Measurements from ENCODE around the gene IFRD2. TPM values are rescaled to one million over a fixed set of nuclear protein-coding genes. Genes with fewer than 3 reads are reported as not detected.
A peak's percentile ranks its signal among the peaks of the same experiment; 100 is the strongest.

IFRD2 gene, protein sequence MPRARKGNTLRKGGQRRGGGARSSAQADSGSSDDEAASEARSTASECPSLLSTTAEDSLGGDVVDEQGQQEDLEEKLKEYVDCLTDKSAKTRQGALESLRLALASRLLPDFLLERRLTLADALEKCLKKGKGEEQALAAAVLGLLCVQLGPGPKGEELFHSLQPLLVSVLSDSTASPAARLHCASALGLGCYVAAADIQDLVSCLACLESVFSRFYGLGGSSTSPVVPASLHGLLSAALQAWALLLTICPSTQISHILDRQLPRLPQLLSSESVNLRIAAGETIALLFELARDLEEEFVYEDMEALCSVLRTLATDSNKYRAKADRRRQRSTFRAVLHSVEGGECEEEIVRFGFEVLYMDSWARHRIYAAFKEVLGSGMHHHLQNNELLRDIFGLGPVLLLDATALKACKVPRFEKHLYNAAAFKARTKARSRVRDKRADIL
- 49.3 and 50.4 TPM in 2 replicates for total RNA-seq (2014; rRNA removed; shearing (Covaris generic))

DNA sequence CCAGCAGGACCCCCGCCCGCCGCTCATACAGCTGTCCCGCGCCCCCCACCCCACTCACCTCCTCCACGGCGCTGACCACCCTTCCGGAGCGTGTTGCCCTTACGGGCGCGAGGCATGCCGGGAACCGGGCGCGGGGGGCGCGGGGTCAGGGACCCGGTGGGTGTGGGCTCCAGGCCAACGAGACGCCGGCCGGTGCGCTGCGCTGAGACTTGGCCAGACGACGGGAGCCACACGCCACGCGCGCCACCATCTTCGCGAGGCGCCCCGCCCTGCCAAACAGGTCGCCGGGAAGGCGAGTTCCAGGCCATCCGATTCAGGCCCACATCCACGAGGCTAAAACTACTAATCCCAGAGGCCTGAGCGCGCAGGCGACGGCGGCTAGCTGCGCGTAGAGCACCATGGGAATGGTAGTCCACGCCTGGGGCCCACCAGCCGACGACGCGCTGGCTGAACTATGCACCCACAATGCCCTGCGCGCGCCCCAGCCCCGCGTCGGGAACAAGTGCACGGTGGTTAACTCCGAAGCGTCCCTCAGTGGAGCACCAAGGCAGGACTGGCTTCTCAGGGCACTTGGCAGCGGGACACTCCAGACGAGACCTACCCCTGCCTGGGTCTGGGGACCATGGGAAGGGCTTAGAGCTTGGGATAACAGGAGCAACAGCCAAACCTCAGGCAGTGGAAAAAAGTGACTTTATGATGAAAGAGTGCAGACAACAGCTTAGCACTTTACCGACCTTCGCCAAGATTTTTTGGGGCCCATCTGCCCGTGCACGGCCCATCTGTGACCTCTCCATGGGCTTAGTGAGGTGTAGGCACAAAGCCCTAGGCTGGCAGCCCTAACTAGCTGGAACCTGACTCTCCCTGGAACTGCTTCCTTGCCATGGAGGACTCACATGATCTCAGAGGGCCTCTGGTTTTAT, at the start of gene IFRD2:
IFRD2 (minus strand) TSS at position 271 of the 920 bp plus-strand sequence; CDS start at position 116, 155 bp downstream.
- peak; percentile 95 for DNase-seq (ENCODE audit: low read depth)

- no peak for DNase-seq (ENCODE audit: low read depth)
These were observed 49.3 kb upstream of the IFRD2 start for GRCh38 chr3:50341537-50341936.

DNA sequence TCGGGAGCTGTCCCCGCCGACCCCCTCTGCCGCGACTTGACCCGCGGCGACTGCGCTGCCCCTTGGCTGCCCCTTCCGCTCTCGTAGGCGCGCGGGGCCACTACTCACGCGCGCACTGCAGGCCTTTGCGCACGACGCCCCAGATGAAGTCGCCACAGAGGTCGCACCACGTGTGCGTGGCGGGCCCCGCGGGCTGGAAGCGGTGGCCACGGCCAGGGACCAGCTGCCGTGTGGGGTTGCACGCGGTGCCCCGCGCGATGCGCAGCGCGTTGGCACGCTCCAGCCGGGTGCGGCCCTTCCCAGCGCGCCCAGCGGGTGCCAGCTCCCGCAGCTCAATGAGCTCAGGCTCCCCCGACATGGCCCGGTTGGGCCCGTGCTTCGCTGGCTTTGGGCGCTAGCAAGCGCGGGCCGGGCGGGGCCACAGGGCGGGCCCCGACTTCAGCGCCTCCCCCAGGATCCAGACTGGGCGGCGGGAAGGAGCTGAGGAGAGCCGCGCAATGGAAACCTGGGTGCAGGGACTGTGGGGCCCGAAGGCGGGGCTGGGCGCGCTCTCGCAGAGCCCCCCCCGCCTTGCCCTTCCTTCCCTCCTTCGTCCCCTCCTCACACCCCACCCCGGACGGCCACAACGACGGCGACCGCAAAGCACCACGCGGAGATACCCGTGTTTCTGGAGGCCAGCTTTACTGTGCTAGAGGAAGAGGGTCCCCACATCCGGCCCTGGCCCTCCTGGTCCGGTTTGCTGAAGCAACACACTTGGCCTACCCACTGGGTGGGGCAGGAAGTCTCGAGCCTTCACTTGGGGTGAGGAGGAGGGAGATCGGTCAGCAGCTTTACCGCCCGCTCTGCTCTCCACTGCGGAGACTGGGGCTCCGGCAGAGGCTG, 48.5 kb upstream of the IFRD2 start, which contains the start of gene RASSF1:
RASSF1 (minus strand) TSS at position 389 of the 882 bp plus-strand sequence; CDS start at position 358, 31 bp downstream.
- DNase-seq (ENCODE audit: low read depth): no peak

DNA sequence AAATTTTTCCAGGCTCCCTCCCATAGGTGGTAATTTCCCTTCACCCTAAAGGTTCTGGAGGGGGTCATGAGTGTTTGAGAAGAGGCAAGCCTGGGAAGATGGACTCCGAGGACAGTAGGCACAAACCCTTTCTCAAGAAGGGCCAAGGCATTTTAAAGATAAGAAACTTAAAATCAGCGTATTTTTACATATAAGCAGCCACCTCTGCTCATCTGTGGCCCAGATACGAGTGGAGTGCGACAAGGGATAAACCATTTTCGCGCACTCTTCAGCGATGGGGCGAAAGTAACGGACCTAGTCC, 47.9 kb upstream of the IFRD2 start:
- DNase-seq (ENCODE audit: low read depth): no peak

GRCh38 chr3:50339485-50340146, 47.4 kb upstream of the IFRD2 start:
- DNase-seq (ENCODE audit: low read depth): no peak

DNA sequence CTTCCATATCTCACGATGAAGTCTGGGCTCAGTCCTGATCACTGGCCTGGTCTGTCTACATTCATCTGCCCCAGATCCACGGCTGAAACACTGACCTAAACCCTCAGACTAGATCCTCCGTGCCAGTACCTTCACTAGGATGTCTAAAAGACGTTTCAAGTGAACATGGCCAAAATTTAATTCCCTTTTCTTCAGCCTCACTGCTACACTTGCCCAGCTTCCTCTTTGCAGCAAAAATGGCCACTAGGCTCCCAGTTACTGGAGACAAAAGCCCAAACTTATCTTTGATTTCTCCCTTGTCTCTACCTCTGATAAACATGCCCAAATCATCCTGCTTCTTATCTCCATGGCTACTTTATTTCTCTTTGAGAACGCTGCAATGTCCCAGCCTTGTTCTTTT, 46.7 kb upstream of the IFRD2 start:
- DNase-seq (ENCODE audit: low read depth): no peak

GRCh38 chr3:50337175-50337861, 45.1 kb upstream of the IFRD2 start:
- peak; percentile 97 for DNase-seq (ENCODE audit: low read depth)

- DNase-seq (ENCODE audit: low read depth): peak; percentile 44
These were observed 44.4 kb upstream of the IFRD2 start for GRCh38 chr3:50336452-50337174.

DNA sequence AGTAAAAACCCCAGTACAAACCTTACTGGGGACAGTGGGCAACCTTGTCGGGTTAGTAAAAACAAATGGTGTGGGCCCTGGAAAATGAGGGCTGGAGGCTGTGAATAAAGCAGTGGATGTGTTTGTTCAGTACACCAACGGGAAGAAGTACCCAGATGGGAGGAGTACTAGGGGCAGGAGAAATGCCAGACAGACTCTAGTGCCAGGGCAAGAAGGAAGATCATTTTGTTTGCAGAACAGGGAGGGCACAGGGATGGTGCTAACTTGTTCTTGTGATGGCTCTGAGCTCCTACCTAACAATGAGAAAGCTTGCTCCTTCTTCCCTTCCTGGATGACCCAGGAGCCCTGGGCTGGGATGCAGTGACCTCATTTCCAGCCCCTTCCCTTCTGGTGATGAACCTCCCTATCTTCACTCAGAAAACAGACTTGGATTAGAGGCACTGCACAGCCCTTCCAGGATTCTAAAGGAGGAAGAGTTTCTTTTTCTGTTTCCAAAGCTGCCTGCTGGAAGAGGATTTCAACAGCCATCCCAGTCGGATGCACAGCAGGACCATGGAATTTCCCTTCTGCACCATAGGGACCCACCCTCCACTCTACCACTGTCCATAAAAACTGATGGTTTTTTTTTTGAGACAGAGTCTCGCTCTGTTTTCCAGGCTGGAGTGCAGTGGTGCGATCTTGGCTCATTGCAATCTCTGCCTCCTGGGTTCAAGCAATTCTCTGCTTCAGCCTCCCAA, 42.3 kb upstream of the IFRD2 start:
- no peak for DNase-seq (ENCODE audit: low read depth)

DNA sequence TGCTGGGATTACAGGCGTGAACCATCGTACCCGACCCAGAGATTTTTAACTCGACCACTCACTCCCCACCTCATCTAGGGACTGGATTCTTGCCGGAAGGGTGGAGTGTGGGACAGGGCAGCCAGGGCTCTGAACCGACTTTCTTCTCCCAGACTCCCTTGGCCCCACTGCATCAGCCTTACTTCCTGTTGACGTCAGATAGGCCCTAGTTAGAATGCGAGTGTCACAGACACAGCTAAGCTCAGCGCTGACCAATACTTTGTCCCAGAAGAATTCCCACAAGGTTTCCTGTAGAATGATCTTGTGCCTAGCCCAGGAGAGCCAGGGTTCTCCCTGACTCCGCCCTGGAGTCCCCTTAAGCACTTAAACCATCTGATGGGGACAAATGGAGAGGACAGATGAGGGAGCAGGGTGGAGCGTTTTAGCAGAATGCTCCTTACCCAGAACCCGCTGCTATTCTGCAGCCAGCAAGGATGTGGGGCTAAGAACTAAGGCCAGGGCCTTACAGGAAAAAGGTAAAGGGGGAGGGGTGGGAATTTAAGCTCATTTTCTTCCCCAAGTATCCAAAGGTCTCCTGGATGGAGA, 41.6 kb upstream of the IFRD2 start:
- DNase-seq (ENCODE audit: low read depth): no peak

- no peak for DNase-seq (ENCODE audit: low read depth)
These were observed 39.2 kb upstream of the IFRD2 start for GRCh38 chr3:50331364-50331907.

DNA sequence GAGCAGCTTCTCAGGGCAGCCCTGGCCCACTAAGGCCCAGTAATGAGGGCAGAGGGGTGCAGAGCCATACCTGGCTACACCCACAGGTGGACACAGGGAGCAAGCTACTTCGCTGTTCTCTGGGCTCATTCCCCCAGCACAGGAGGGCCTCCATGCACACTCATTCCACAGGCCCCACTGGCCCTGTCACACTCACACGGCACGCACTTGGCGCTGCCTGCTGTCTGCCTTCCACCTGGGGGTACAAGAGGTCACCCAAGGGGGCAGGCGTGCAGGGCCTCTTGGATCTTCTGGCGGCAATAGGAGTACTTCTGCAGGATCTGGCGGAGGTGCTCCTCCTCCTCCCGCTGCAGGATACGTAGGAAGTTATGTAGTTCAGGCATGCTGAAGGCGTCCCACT, 38.1 kb upstream of the IFRD2 start:
- DNase-seq (ENCODE audit: low read depth): no peak

DNA sequence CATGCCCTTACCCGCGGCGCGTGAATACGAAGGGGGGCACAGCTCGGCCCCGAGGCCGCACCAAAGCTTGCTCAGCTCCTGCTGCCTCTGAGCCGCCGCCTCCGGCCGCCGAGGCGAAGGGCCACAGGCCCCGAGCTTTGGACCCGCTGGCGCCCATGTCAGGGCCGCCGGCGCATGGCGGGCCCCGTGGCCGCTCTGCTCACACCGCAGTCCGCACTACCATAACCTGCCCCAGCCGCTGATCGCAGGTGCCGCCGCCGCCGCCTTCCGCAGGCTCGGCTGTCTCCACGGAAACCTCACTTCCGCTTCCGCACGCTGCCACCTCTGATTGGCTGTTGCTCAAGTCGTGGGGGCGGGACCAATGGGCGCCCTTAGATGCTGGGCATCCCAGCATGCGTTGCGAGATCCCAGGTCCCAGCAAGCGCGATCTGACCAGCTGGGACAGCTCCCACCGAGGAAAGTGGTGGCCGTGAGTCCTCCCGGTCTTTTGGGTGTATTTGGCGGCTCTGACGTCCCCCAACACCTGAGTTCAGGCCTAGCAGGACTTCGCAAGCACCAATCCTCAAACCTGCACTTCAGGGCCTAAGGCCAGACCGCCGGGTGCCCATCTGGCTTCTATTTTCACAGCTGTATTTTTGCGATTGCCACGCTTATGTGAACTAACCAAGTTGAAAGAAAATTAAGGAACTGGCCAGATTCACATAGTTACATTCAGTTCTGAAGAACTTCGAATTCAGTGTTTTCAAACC, 35.9 kb upstream of the IFRD2 start, which contains the start of gene TUSC2:
TUSC2 (minus strand) TSS at position 281 of the 749 bp plus-strand sequence; CDS start at position 157, 124 bp downstream.
- DNase-seq (ENCODE audit: low read depth): peak; percentile 94

- no peak for DNase-seq (ENCODE audit: low read depth)
These were observed 34.9 kb upstream of the IFRD2 start for GRCh38 chr3:50327129-50327528.

- no peak for DNase-seq (ENCODE audit: low read depth)
These were observed 33.9 kb upstream of the IFRD2 start for GRCh38 chr3:50326182-50326541.

GRCh38 chr3:50325497-50326181, 33.4 kb upstream of the IFRD2 start:
- DNase-seq (ENCODE audit: low read depth): no peak

DNA sequence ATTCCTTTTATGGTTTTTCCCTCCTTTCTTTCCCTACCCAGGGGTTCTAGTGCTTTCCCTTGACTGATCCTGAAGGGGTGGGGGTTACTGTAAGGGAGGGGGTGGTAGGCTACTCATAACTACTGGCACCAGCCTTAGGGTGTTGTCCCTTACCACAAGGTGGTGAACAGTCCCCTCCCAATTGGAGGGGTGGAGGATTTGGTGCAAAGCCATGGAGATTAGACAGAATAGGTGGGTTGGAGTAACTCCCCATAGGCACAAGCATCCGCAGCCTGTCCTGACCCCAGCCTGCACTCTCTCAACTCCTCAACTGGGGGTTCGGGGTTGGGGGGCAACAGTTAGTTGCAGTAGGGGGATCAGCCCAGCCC, 32.9 kb upstream of the IFRD2 start:
- DNase-seq (ENCODE audit: low read depth): no peak

Data from M059J (cell line).